Calu3 (cell line): ENCODE results near the gene FOXP1. TPM values are rescaled to one million over a fixed set of nuclear protein-coding genes. Genes with fewer than 3 reads are reported as not detected.

Source experiments
- BruUV-seq: library from RNA; stranded (reverse); fragments of 400-500 nt; replicated peaks from 2 replicates; lab custom pipeline; 2021; lab: Mats Ljungman, UMichigan
- CTCF ChIA-PET: fragments of 300-600 bp; sonication (Branson Sonifier 250); formaldehyde crosslinking; loops from one replicate; lab custom pipeline; 2022; ENCODE audit warnings: antibody characterized with exemption; lab: Charles Lee
- DNase-seq: peaks from one replicate; pipeline ENCODE4 v3.0.0; 2022
- H3K27ac Mint-ChIP-seq: one replicate; pipeline ENCODE4 v1.8.0; 2022; ENCODE audit warnings: mixed read lengths; ENCODE audit not compliant: unreplicated experiment
- H3K27me3 Mint-ChIP-seq: one replicate; pipeline ENCODE4 v1.8.0; 2022; ENCODE audit warnings: mixed read lengths; ENCODE audit not compliant: unreplicated experiment
- H3K36me3 Mint-ChIP-seq: one replicate; pipeline ENCODE4 v1.8.0; 2022; ENCODE audit warnings: mild to moderate bottlenecking, moderate library complexity, mixed read lengths; ENCODE audit not compliant: insufficient read depth, unreplicated experiment
- H3K4me1 Mint-ChIP-seq: one replicate; pipeline ENCODE4 v1.8.0; 2022; ENCODE audit warnings: mild to moderate bottlenecking, low read depth, mixed read lengths; ENCODE audit not compliant: unreplicated experiment
- H3K4me3 Mint-ChIP-seq: one replicate; pipeline ENCODE4 v1.8.0; 2022; ENCODE audit warnings: mild to moderate bottlenecking, low read depth, moderate library complexity, mixed read lengths; ENCODE audit not compliant: unreplicated experiment
- H3K9me3 Mint-ChIP-seq: one replicate; pipeline ENCODE4 v1.8.0; 2022; ENCODE audit warnings: low read depth, mixed read lengths; ENCODE audit not compliant: unreplicated experiment
- CTCF ChIP-seq: fragments of 200-600 bp; IDR thresholded peaks from one replicate; pipeline ENCODE4 v1.8.0; 2022; ENCODE audit warnings: antibody characterized with exemption; ENCODE audit not compliant: unreplicated experiment
- intact Hi-C: fragments of 100-400 bp; cut with micrococcal nuclease; formaldehyde crosslinking; loops from one replicate; pipeline ENCODE4 v1.10.0; 2022; ENCODE audit not compliant: unreplicated experiment
- total RNA-seq: library from RNA; stranded (reverse); gene quantifications from 2 replicates; pipeline ENCODE4 v1.2.3, GENCODE V29; 2022

Gene FOXP1
- total RNA-seq, 1 experiment from 2014 or later = 82.8 TPM

GRCh38 chr3:71371282-71371681, 212.2 kb downstream of the FOXP1 start:
- H3K27ac Mint-ChIP-seq = no peak overlapping the region
- no peaks in the 10 kb centered on the region for H3K36me3 Mint-ChIP-seq
- no peaks in the 10 kb centered on the region for H3K27me3 Mint-ChIP-seq
- H3K9me3 Mint-ChIP-seq = no peaks in the 10 kb centered on the region
- intact Hi-C loops = no loop called here
- TF ChIP-seq CTCF = no peak
- no peak overlapping the region for H3K4me3 Mint-ChIP-seq
- H3K4me1 Mint-ChIP-seq = no peaks in the 10 kb centered on the region
- CTCF ChIA-PET = no interaction called here
- no TSS peak for BruUV-seq
- no peak for DNase-seq

DNA sequence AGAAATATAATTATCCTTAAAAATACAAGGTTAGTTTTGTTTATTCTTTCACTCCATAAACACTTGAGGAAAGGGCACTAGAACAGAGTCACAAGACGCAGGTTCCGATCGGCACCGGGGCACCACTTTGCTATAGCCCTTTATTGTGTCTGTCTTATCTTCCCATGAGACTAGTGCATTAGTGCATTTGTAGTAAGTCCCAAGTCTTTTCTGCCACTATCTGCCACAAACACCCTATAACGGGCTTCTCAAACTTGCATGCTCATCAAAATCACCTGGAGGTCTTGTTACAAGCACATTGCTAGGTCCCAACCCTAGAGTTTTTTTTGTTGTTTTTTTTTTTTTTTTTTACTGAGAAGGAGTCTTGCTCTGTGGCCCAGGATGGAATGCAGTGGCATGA, 213.1 kb downstream of the FOXP1 start:
- no peak overlapping the region for H3K4me3 Mint-ChIP-seq
- BruUV-seq = no TSS peak
- intact Hi-C loops = no loop called here
- no peak for TF ChIP-seq CTCF
- no peaks in the 10 kb centered on the region for H3K4me1 Mint-ChIP-seq
- DNase-seq = no peak
- H3K27me3 Mint-ChIP-seq = no peaks in the 10 kb centered on the region
- no peaks in the 10 kb centered on the region for H3K36me3 Mint-ChIP-seq
- H3K27ac Mint-ChIP-seq = no peak overlapping the region
- CTCF ChIA-PET = no interaction called here
- H3K9me3 Mint-ChIP-seq = no peaks in the 10 kb centered on the region

DNA sequence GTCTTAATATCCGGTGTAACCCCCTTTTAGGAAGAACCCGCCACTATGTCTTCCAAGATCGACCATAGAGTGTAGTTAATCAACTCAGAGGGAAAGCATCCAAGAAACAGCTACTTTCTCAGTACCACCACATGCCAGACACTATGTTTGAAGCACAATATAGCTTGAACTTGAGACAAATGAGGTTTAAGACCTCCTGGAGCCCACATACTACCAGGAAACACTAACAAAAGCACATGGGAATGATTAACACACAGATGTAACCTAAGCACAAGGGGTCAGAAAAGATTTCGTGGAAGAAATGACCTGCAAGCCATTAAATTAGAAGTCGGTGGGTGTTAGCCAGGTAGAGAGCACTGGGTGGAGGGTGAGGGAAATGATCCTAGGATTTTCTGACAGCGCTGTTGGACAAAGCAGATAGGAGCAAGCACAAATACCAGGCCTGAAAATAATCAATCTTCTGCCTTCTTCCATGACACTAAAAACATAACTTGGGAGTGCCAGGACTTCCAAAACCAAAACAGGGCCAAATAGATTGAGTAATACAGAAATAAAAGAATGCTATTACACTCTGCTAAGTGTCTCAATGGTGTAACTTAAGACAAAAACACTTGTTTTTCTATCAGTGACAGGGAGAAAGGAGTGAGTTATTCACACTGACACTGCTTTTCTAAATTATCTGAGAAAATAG, 213.7 kb downstream of the FOXP1 start:
- no peaks in the 10 kb centered on the region for H3K9me3 Mint-ChIP-seq
- H3K4me3 Mint-ChIP-seq = no peak overlapping the region
- H3K4me1 Mint-ChIP-seq = no peaks in the 10 kb centered on the region
- no peak overlapping the region for H3K27ac Mint-ChIP-seq
- intact Hi-C loops = no loop called here
- no peak for DNase-seq
- CTCF ChIA-PET = no interaction called here
- H3K36me3 Mint-ChIP-seq = no peaks in the 10 kb centered on the region
- TF ChIP-seq CTCF = no peak
- BruUV-seq = no TSS peak
- H3K27me3 Mint-ChIP-seq = no peaks in the 10 kb centered on the region

DNA sequence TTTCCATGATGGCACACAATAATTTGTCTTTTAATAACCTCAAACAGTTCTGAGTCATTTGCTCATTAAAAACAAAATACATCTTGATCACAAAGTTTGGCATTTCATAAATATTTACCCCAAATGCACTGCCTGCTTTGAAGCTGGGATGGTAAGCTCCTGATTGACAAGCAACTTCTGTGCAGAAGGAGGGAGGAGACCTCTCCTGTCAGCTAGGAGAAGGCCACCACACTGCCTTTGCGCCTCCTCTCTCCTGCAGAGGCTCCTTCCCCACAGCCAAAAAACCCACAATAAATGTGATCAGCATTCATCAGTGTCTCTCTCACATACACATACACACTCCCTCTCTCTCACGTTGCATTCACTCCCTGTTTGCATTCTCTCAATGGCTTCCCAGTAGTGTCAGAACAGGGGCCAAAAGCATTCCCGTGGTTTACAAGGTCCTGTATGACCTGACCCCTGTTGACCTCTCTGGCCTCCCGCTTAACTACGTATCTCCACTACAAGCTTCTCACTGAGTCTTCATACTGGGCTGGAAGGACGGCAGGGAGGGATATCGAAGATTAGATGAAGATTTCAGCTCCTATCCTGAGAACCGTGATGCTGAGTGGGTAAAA, 216.4 kb downstream of the FOXP1 start:
- BruUV-seq = no TSS peak
- H3K4me3 Mint-ChIP-seq = no peak overlapping the region
- DNase-seq = no peak
- H3K27me3 Mint-ChIP-seq = no peaks in the 10 kb centered on the region
- no peak for TF ChIP-seq CTCF
- no peaks in the 10 kb centered on the region for H3K36me3 Mint-ChIP-seq
- CTCF ChIA-PET = interaction anchor here (0.6 kb wide), 1 partner anchor 51 kb away, joined by 3 read pairs; no protein-coding TSS in a partner anchor
- no peak overlapping the region for H3K27ac Mint-ChIP-seq
- intact Hi-C loops = no loop called here
- H3K4me1 Mint-ChIP-seq = no peaks in the 10 kb centered on the region
- no peaks in the 10 kb centered on the region for H3K9me3 Mint-ChIP-seq
